OCI-LY1 (cell line): ENCODE results near the gene CDC73.
"Not testable (repeated sequence)": the region's sequence is repeated elsewhere in the genome, so short reads cannot be mapped to it uniquely, and the experiment has no call there.

Source experiments
- H2AFZ ChIP-seq: fragments of 200-600 bp; sonication (generic), shearing (Covaris generic); 2 replicates; pipeline ENCODE4 v1.6.0; 2014; ENCODE audit warnings: antibody characterized with exemption, mild to moderate bottlenecking, low read length
- H3F3A ChIP-seq: fragments of 200-600 bp; sonication (generic), shearing (Covaris generic); 2 replicates; pipeline ENCODE4 v1.6.0; 2014; ENCODE audit warnings: mild to moderate bottlenecking, antibody characterized with exemption, low read length, moderate library complexity; ENCODE audit not compliant: insufficient read depth
- H3K27ac ChIP-seq: fragments of 200-600 bp; sonication (generic); 2 replicates; pipeline ENCODE4 v1.5.1; 2014; ENCODE audit warnings: low read length, mixed run types, mild to moderate bottlenecking, low read depth; ENCODE audit not compliant: poor library complexity, severe bottlenecking
- H3K27me3 ChIP-seq: fragments of 200-600 bp; sonication (generic); 2 replicates; pipeline ENCODE4 v1.6.0; 2014; ENCODE audit warnings: antibody characterized with exemption, mild to moderate bottlenecking, low read length, moderate library complexity; ENCODE audit not compliant: insufficient read depth
- H3K36me3 ChIP-seq: fragments of 200-600 bp; sonication (generic); 2 replicates; pipeline ENCODE4 v1.6.1; 2014; ENCODE audit warnings: mild to moderate bottlenecking, antibody characterized with exemption, low read length, moderate library complexity, mixed read lengths; ENCODE audit not compliant: insufficient read depth
- H3K4me1 ChIP-seq: fragments of 200-600 bp; sonication (generic); 2 replicates; pipeline ENCODE4 v1.5.1; 2014; ENCODE audit warnings: mild to moderate bottlenecking, low read length, moderate library complexity; ENCODE audit not compliant: insufficient read depth, severe bottlenecking
- H3K4me2 ChIP-seq: fragments of 200-600 bp; sonication (generic), shearing (Covaris generic); 2 replicates; pipeline ENCODE4 v1.6.1; 2014; ENCODE audit warnings: low read length
- H3K4me3 ChIP-seq: fragments of 200-600 bp; sonication (generic); 2 replicates; pipeline ENCODE4 v1.5.1; 2014; ENCODE audit warnings: low read length, low read depth, mild to moderate bottlenecking, mixed read lengths; ENCODE audit not compliant: poor library complexity, severe bottlenecking
- H3K79me2 ChIP-seq: fragments of 200-600 bp; shearing (Covaris generic); 2 replicates; pipeline ENCODE4 v1.6.1; 2016; ENCODE audit warnings: mixed run types, low read length, mixed read lengths; ENCODE audit not compliant: insufficient read depth
- H3K9ac ChIP-seq: fragments of 200-600 bp; sonication (generic), shearing (Covaris generic); 2 replicates; pipeline ENCODE4 v1.6.1; 2014; ENCODE audit warnings: mild to moderate bottlenecking, low read length, mixed read lengths
- H3K9me2 ChIP-seq: fragments of 200-600 bp; sonication (generic), shearing (Covaris generic); 2 replicates; pipeline ENCODE4 v1.6.1; 2014; ENCODE audit warnings: low read depth, mild to moderate bottlenecking, low read length, mixed read lengths
- H3K9me3 ChIP-seq: fragments of 200-600 bp; shearing (Covaris generic); 2 replicates; pipeline ENCODE4 v1.6.1; 2014; ENCODE audit warnings: low read length, mixed read lengths
- H4K20me1 ChIP-seq: fragments of 200-600 bp; sonication (generic), shearing (Covaris generic); 2 replicates; pipeline ENCODE4 v1.6.0; 2016; ENCODE audit warnings: mild to moderate bottlenecking, low read length; ENCODE audit not compliant: insufficient read depth
- CTCF ChIP-seq: fragments of 200-600 bp; sonication (generic), shearing (Covaris generic); IDR thresholded peaks from 2 replicates; pipeline ENCODE4 v1.5.1; 2017; ENCODE audit warnings: mild to moderate bottlenecking, antibody characterized with exemption, low read length, moderate library complexity, mixed read lengths
- EZH2 ChIP-seq: fragments of 200-600 bp; sonication (generic), shearing (Covaris generic); IDR thresholded peaks from 2 replicates; pipeline ENCODE4 v1.8.0; 2017; ENCODE audit warnings: borderline replicate concordance, mixed run types, mild to moderate bottlenecking, antibody characterized with exemption, low read length, moderate library complexity, mixed read lengths

Gene CDC73

GRCh38 chr1:193222056-193222615 lies 100.3 kb downstream of the CDC73 start:
- H3K27me3 ChIP-seq = no peaks in the 10 kb centered on the region
- H3K4me3 ChIP-seq = no peak overlapping the region
- H3K4me2 ChIP-seq = no peak overlapping the region
- no peaks in the 10 kb centered on the region for H3K79me2 ChIP-seq
- no peak for TF ChIP-seq CTCF
- TF ChIP-seq EZH2 = no peak
- no peaks in the 10 kb centered on the region for H3K9me2 ChIP-seq
- H3K27ac ChIP-seq = no peak overlapping the region
- no peak overlapping the region for H2AFZ ChIP-seq
- no peaks in the 10 kb centered on the region for H3F3A ChIP-seq
- no peaks in the 10 kb centered on the region for H3K9me3 ChIP-seq
- H3K4me1 ChIP-seq = no peaks in the 10 kb centered on the region
- peaks cover 20% of the 10 kb centered on the region; the same call in 1 of the 2 replicates for H3K36me3 ChIP-seq
- H4K20me1 ChIP-seq = no peaks in the 10 kb centered on the region
- H3K9ac ChIP-seq = no peak overlapping the region

- Histone ChIP-seq H4K20me1 (no peaks in the 10 kb centered on the region), H3K9me3 (no peaks in the 10 kb centered on the region), H3F3A (no peaks in the 10 kb centered on the region), H3K9ac (no peak overlapping the region), H3K4me1 (no peaks in the 10 kb centered on the region), H3K36me3 (peaks cover 30% of the 10 kb centered on the region), H3K4me2 (no peak overlapping the region), H3K9me2 (no peaks in the 10 kb centered on the region), H3K4me3 (no peak overlapping the region), H3K27me3 (no peaks in the 10 kb centered on the region), H3K79me2 (0 out of 2 replicates have a peak, but pooled peaks cover 3% of the 10 kb centered on the region), H2AFZ (no peak overlapping the region), H3K27ac (no peak overlapping the region)
- TF ChIP-seq EZH2 = no peak
- TF ChIP-seq CTCF = no peak
These were observed 107.3 kb downstream of the CDC73 start for GRCh38 chr1:193229136-193229535.

- not testable (repeated sequence) for H3K79me2 ChIP-seq
These were observed 109.3 kb downstream of the CDC73 start for GRCh38 chr1:193231146-193231545.

GRCh38 chr1:193234530-193234929 lies 112.7 kb downstream of the CDC73 start:
- Histone ChIP-seq H3F3A (no peaks in the 10 kb centered on the region), H3K4me2 (no peak overlapping the region), H3K27me3 (no peaks in the 10 kb centered on the region), H4K20me1 (no peaks in the 10 kb centered on the region), H3K9me3 (no peaks in the 10 kb centered on the region), H3K36me3 (peaks cover 34% of the 10 kb centered on the region), H3K27ac (no peak overlapping the region), H3K9me2 (no peaks in the 10 kb centered on the region), H3K4me1 (no peaks in the 10 kb centered on the region), H3K9ac (no peak overlapping the region), H3K4me3 (no peak overlapping the region), H2AFZ (no peak overlapping the region), H3K79me2 (no peaks in the 10 kb centered on the region)
- TF ChIP-seq EZH2 = no peak
- no peak for TF ChIP-seq CTCF

More at GRCh38 chr1:193231146-193231545, 109.3 kb downstream of the CDC73 start:
- H3K4me2 ChIP-seq, H3K9me2 ChIP-seq, H3K4me1 ChIP-seq, H3K27ac ChIP-seq, H3K9me3 ChIP-seq, H3K4me3 ChIP-seq, H4K20me1 ChIP-seq, H3K9ac ChIP-seq, H3K27me3 ChIP-seq, H2AFZ ChIP-seq, H3F3A ChIP-seq: not testable (repeated sequence)
- H3K36me3 ChIP-seq = peaks cover 28% of the 10 kb centered on the region
